GM04503 (cell line): ENCODE results near the gene FAM193A.
"Not testable (repeated sequence)": the region's sequence is repeated elsewhere in the genome, so short reads cannot be mapped to it uniquely, and the experiment has no call there.

Source experiments
- DNase-seq: peaks from one replicate; pipeline ENCODE4 v3.0.0-alpha.2; 2012; ENCODE audit warnings: low read depth

The FAM193A gene

DNA sequence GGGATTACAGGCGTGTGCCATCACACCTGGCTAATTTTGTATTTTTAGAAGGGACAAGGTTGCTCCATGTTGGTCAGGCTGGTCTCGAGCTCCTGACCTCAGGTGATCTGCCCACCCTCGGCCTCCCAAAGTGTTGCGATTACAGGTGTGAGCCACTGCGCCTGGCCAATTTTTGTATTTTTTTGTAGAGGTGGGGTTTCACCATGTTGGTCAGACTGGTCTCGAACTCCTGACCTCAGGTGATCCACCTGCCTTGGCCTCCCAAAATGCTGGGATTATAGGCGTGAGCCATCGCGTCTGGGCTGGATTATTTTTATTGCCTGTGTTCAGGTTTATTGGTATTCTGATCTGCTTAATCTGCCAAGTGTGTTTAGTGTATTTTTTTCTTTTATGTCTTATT lies 82.3 kb downstream of the FAM193A start:
- not testable (repeated sequence) for DNase-seq

GRCh38 chr4:2619459-2619858 lies 83.0 kb downstream of the FAM193A start:
- no peak for DNase-seq

DNA sequence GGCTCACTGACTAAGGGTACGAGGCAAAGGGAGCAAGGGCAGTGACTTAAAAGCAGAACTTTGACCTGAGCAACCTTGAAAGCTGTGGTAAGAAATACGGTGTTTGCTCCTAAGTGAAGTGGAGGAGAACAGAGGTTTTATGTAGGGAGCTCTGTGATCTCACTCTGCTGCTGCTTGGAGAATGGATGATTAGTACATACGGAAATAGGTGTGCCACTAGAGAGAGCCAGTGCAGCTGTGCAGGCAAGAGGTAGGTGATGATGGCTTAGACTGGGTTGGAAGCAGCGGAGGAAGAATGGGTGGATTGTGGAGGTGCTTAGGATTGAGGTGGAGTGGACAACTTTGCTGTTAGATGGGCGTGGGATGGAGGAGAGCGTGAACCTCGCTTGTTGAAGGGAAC lies 85.0 kb downstream of the FAM193A start:
- DNase-seq = no peak

GRCh38 chr4:2623442-2623841 lies 87.0 kb downstream of the FAM193A start:
- no peak for DNase-seq

- no peak for DNase-seq
Measured at GRCh38 chr4:2624782-2625530, 88.5 kb downstream of the FAM193A start.

GRCh38 chr4:2626231-2626630 lies 89.8 kb downstream of the FAM193A start:
- no peak for DNase-seq

- DNase-seq = no peak
Measured at GRCh38 chr4:2630556-2631273, 94.3 kb downstream of the FAM193A start.

DNA sequence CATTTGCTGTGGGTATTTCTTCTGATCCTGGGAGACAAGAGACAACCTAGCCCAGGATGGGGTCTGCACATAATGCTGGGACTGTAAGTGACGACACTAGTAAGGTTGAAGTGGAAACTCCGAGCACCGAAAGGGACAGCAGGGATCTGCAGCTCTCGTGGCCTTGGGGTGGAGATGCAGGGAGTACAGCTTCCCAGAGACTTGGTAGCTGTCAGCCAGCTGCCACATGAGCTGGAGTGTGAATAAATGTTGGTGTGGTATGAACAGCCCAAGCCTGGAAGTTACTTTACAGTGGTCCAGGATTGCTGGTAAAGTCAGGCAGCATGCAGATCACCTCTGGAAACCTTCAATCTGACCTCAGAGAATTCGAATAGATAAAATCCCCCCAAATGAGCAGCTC lies 97.6 kb downstream of the FAM193A start:
- no peak for DNase-seq

- no peak for DNase-seq
Measured at GRCh38 chr4:2636331-2636730, 99.9 kb downstream of the FAM193A start.

DNA sequence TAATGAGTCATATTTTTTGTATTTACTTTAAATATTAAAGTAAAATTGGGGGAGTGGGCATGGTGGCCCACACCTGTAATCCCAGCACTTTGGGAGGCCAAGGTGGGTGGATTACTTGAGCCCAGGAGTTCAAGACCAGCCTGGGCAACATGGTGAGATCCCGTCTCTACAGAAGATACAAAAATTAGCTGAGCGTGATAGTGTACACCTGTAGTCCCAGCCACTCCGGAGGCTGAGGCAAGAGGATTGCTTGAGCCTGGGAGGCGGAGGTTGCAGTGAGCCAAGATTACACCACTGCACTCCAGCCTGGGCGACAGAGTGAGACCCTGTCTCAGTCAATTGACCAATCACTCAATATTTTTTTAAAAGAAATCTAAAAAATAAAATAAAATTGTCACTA lies 100.5 kb downstream of the FAM193A start:
- not testable (repeated sequence) for DNase-seq

GRCh38 chr4:2637956-2638552 lies 101.6 kb downstream of the FAM193A start:
- DNase-seq = no peak

- no peak for DNase-seq
Measured at GRCh38 chr4:2638730-2639129, 102.3 kb downstream of the FAM193A start.

- no peak for DNase-seq
Measured at GRCh38 chr4:2642968-2643367, 106.5 kb downstream of the FAM193A start.

GRCh38 chr4:2643555-2643954 lies 107.1 kb downstream of the FAM193A start:
- DNase-seq = no peak

GRCh38 chr4:2646396-2647149 lies 110.1 kb downstream of the FAM193A start:
- DNase-seq = no peak

DNA sequence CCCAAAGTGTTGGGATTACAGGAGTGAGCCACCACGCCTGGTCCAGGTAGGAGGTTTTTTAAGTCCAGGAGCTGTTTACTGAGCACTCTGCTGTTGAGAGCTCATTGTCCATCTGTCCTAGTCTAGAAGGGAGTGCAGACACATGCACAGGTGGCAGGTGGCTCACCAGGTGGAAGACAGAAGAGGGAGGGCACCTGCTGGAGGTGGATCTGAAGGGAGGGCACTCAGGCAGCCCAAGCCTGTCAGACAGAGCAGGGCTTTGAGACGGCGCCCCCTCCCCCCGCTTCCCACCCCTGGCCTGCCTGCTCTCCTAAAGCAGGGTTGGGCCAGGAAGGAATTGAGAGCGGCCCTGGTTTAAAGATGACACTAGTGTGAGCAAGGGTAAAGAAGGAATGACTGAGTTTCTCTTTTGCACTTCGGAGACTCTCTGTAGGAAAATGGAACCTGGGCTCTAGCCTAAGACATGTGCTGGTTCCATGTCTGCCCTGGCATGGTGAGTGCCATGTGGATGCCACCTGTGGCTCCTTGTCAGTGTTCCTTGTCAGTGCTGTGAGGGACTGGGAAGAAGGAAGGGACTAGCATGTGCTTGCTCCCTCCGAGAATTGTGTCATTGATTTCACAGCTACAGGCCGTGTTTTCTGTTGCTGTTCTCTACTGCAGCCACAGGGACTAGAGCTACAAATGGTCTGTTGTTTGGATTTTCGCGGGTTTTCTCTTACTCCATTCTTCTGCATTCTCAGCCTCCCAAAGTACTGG lies 111.1 kb downstream of the FAM193A start:
- DNase-seq = no peak

- no peak for DNase-seq
Measured at GRCh38 chr4:2648159-2648814, 111.8 kb downstream of the FAM193A start.

GRCh38 chr4:2649604-2650114 lies 113.2 kb downstream of the FAM193A start:
- no peak for DNase-seq

- no peak for DNase-seq
Measured at GRCh38 chr4:2650276-2650675, 113.8 kb downstream of the FAM193A start.

- no peak for DNase-seq
Measured at GRCh38 chr4:2651546-2651945, 115.1 kb downstream of the FAM193A start.

DNA sequence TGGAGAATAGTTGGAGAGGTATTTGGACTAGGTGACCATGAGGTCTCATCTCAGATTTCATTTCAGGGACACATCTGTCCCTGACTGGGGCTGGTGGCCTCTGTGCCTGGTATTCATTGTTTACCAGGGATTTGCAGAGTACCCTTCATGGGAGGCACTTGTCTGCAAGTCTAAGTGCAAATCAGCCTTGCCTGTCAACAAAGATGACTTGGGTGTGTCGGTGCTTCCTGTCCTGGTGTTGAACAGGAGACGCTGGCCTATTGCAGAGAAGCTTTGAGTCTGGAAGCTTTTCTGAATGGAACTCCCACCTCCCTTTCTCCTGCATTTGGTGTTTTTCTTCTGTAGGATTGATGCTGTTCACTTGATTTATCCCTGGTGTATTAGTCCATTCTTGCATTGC lies 115.6 kb downstream of the FAM193A start:
- no peak for DNase-seq
